HEK293 (cell line): ENCODE results near the gene CNMD.

Experiments used
- CTCF ChIA-PET: fragments of 350-600 bp; formaldehyde crosslinking; extraction: SDS; loops from one replicate; lab custom pipeline; 2021; ENCODE audit warnings: antibody characterized with exemption; lab: Yijun Ruan, JAX
- POLR2A ChIA-PET: fragments of 300-600 bp; formaldehyde crosslinking; extraction: SDS; loops from one replicate; lab custom pipeline; 2020; ENCODE audit warnings: antibody characterized with exemption, inconsistent platforms; lab: Yijun Ruan, JAX
- H3K27ac ChIP-seq: fragments of 200-500 bp; sonication (Bioruptor generic); 2 replicates; pipeline ENCODE4 v1.5.1; 2014; ENCODE audit warnings: low read depth, low read length, control low read depth, inconsistent platforms; ENCODE audit errors: extremely low read depth
- H3K36me3 ChIP-seq, 2 experiments: fragments of 200-500 bp in 1 of 2; sonication (Bioruptor generic) in 1 of 2; 1 replicate in 1 of 2; 2 replicates in 1 of 2; pipeline ENCODE4 v1.5.1; 2014 to 2017; ENCODE audit warnings: inconsistent platforms in 2 of 2, low read length in 2 of 2; ENCODE audit not compliant: control insufficient read depth in 2 of 2, insufficient read depth in 1 of 2
- H3K4me1 ChIP-seq: fragments of 200-500 bp; sonication (Bioruptor generic); 2 replicates; pipeline ENCODE4 v1.5.1; 2014; ENCODE audit warnings: mild to moderate bottlenecking, low read length, inconsistent platforms; ENCODE audit not compliant: control insufficient read depth, insufficient read depth
- H3K4me3 ChIP-seq: 2 replicates; pipeline ENCODE4 v1.5.1; 2011; ENCODE audit warnings: low read depth, mild to moderate bottlenecking, control low read depth, low read length, moderate library complexity
- H3K9me3 ChIP-seq: fragments of 200-500 bp; sonication (Bioruptor generic); 2 replicates; pipeline ENCODE4 v1.5.1; 2014; ENCODE audit warnings: low read depth, low read length, inconsistent platforms; ENCODE audit not compliant: control insufficient read depth, insufficient read depth
- HOXC10 ChIP-seq: sonication (generic); formaldehyde crosslinking; IDR thresholded peaks from 2 replicates; pipeline ENCODE4 v1.8.1; 2023; ENCODE audit warnings: mild to moderate bottlenecking, missing genetic modification reagents
- MEIS1 ChIP-seq: sonication (generic); formaldehyde crosslinking; IDR thresholded peaks from 2 replicates; pipeline ENCODE4 v1.8.1; 2022; ENCODE audit warnings: missing genetic modification reagents, mild to moderate bottlenecking, borderline replicate concordance
- MYNN ChIP-seq: fragments of 450-650 bp; formaldehyde crosslinking; IDR thresholded peaks from 2 replicates; pipeline ENCODE4 v1.5.1; 2016; ENCODE audit warnings: missing biosample characterization, missing genetic modification characterization, borderline replicate concordance
- ZBTB49 ChIP-seq: fragments of 450-650 bp; formaldehyde crosslinking; IDR thresholded peaks from 2 replicates; pipeline ENCODE4 v1.5.1; 2016; ENCODE audit warnings: missing biosample characterization, missing genetic modification characterization, low read depth
- ZFP3 ChIP-seq: fragments of 450-650 bp; formaldehyde crosslinking; IDR thresholded peaks from 2 replicates; pipeline ENCODE4 v1.5.1; 2016; ENCODE audit warnings: low read depth, missing biosample characterization, missing genetic modification characterization
- ZNF138 ChIP-seq: fragments of 450-650 bp; formaldehyde crosslinking; IDR thresholded peaks from 2 replicates; pipeline ENCODE4 v1.5.1; 2016; ENCODE audit warnings: missing biosample characterization, missing genetic modification characterization, borderline replicate concordance
- ZNF169 ChIP-seq: fragments of 450-650 bp; formaldehyde crosslinking; IDR thresholded peaks from 2 replicates; pipeline ENCODE4 v1.5.1; 2016; ENCODE audit warnings: missing biosample characterization, missing genetic modification characterization
- ZNF19 ChIP-seq: fragments of 450-650 bp; formaldehyde crosslinking; IDR thresholded peaks from 2 replicates; pipeline ENCODE4; 2016; ENCODE audit warnings: missing biosample characterization, missing genetic modification characterization, low read depth
- ZNF266 ChIP-seq: fragments of 450-650 bp; formaldehyde crosslinking; IDR thresholded peaks from 2 replicates; pipeline ENCODE4 v1.5.1; 2016; ENCODE audit warnings: missing biosample characterization, missing genetic modification characterization, low read depth
- ZNF280D ChIP-seq: fragments of 450-650 bp; formaldehyde crosslinking; IDR thresholded peaks from 2 replicates; pipeline ENCODE4 v1.5.1; 2016; ENCODE audit warnings: missing biosample characterization, missing genetic modification characterization
- ZNF37A ChIP-seq: fragments of 450-650 bp; IDR thresholded peaks from 2 replicates; pipeline ENCODE4 v1.5.1; 2018; ENCODE audit warnings: missing biosample characterization, missing genetic modification characterization
- ZNF449 ChIP-seq: fragments of 450-650 bp; formaldehyde crosslinking; IDR thresholded peaks from 2 replicates; pipeline ENCODE4 v1.5.1; 2017; ENCODE audit warnings: missing biosample characterization, mild to moderate bottlenecking, missing genetic modification characterization, moderate library complexity
- ZNF626 ChIP-seq: fragments of 450-650 bp; sonication (Bioruptor Pico); formaldehyde crosslinking; IDR thresholded peaks from 2 replicates; pipeline ENCODE4 v1.5.1; 2018; ENCODE audit warnings: missing biosample characterization, missing genetic modification characterization, inconsistent platforms
- ZNF645 ChIP-seq: fragments of 450-650 bp; formaldehyde crosslinking; IDR thresholded peaks from 2 replicates; pipeline ENCODE4; 2016; ENCODE audit warnings: missing biosample characterization, missing genetic modification characterization
- ZNF707 ChIP-seq: fragments of 450-650 bp; formaldehyde crosslinking; IDR thresholded peaks from 2 replicates; pipeline ENCODE4 v1.5.1; 2016; ENCODE audit warnings: missing biosample characterization, missing genetic modification characterization
- ZNF843 ChIP-seq: fragments of 450-650 bp; formaldehyde crosslinking; IDR thresholded peaks from 2 replicates; pipeline ENCODE4 v1.5.1; 2016; ENCODE audit warnings: missing biosample characterization, missing genetic modification characterization

Gene CNMD

GRCh38 chr13:52776726-52777125, 37.1 kb upstream of the CNMD start:
- Histone ChIP-seq H3K27ac (no peak overlapping the region), H3K4me1 (no peaks in the 10 kb centered on the region; the same call in 1 of the 2 replicates), H3K4me3 (no peak overlapping the region), H3K9me3 (no peaks in the 10 kb centered on the region), H3K36me3 (no peaks in the 10 kb centered on the region)
- CTCF ChIA-PET = no interaction called here
- POLR2A ChIA-PET = no interaction called here
- TF ChIP-seq ZNF280D (tag by site-specific recombination) (no peak), ZNF626 (tag by site-specific recombination) (no peak), ZNF645 (tag by site-specific recombination) (no peak), ZFP3 (no peak), ZNF19 (tag by site-specific recombination) (no peak), MYNN (tag by site-specific recombination) (no peak), ZNF843 (no peak), ZBTB49 (tag by site-specific recombination) (no peak), ZNF707 (tag by site-specific recombination) (no peak), ZNF169 (tag by site-specific recombination) (no peak), ZNF138 (tag by site-specific recombination) (no peak), ZNF449 (tag by site-specific recombination) (no peak)

- no peaks in the 10 kb centered on the region for H3K36me3 ChIP-seq
- POLR2A ChIA-PET = no interaction called here
- no peak for TF ChIP-seq MYNN (tag by site-specific recombination)
- no peak for TF ChIP-seq MEIS1 (CRISPR knock-in tag)
- TF ChIP-seq HOXC10 (CRISPR knock-in tag) = no peak
- TF ChIP-seq ZNF37A (tag by site-specific recombination) = no peak
- no peak for TF ChIP-seq ZNF266
- no peak for TF ChIP-seq ZNF626 (tag by site-specific recombination)
- no peak overlapping the region for H3K27ac ChIP-seq
- no peaks in the 10 kb centered on the region; the same call in 1 of the 2 replicates for H3K4me1 ChIP-seq
- H3K9me3 ChIP-seq = no peaks in the 10 kb centered on the region
- no peak overlapping the region for H3K4me3 ChIP-seq
- CTCF ChIA-PET = no interaction called here
Measured at GRCh38 chr13:52775511-52775910, 35.9 kb upstream of the CNMD start.
